H1 (cell line): ENCODE data around the gene GJA8.

Experiments used
- ATF3 ChIP-seq: IDR thresholded peaks from 2 replicates; pipeline ENCODE4 v1.6.1; 2011; ENCODE audit warnings: low read depth, mild to moderate bottlenecking, low read length; ENCODE audit not compliant: insufficient read depth
- CBX5 ChIP-seq: fragments of 300-800, 300-1000 bp; sonication (generic); IDR thresholded peaks from 2 replicates; pipeline ENCODE4 v1.7.1; 2016; ENCODE audit warnings: antibody characterized with exemption, low read length, low read depth
- GTF2F1 ChIP-seq: IDR thresholded peaks from 2 replicates; pipeline ENCODE4 v1.6.1; 2012; ENCODE audit warnings: low read depth, low read length, improper control_type of control experiment, borderline replicate concordance
- NRF1 ChIP-seq: IDR thresholded peaks from 2 replicates; pipeline ENCODE4 v1.6.1; 2011; ENCODE audit warnings: mild to moderate bottlenecking, low read depth, low read length, improper control_type of control experiment
- POLR2A ChIP-seq, 2 experiments: IDR thresholded peaks; 1 replicate in 1 of 2; 2 replicates in 1 of 2; pipeline ENCODE4 v1.6.1; 2011; ENCODE audit warnings: low read depth in 2 of 2, low read length in 2 of 2, mild to moderate bottlenecking in 2 of 2; ENCODE audit errors: control extremely low read depth in 1 of 2
- RBBP5 ChIP-seq: IDR thresholded peaks from 2 replicates; pipeline ENCODE4 v1.7.1; 2012; ENCODE audit warnings: low read depth, mild to moderate bottlenecking, inconsistent platforms, low read length, moderate library complexity, borderline replicate concordance
- RXRA ChIP-seq: IDR thresholded peaks from 2 replicates; pipeline ENCODE4 v1.6.1; 2011; ENCODE audit warnings: low read depth, mild to moderate bottlenecking, low read length, moderate library complexity; ENCODE audit not compliant: insufficient read depth
- SIX5 ChIP-seq: IDR thresholded peaks from 2 replicates; pipeline ENCODE4 v1.6.1; 2011; ENCODE audit warnings: mild to moderate bottlenecking, low read depth, low read length
- SP2 ChIP-seq: IDR thresholded peaks from 2 replicates; pipeline ENCODE4 v1.6.1; 2012; ENCODE audit warnings: mild to moderate bottlenecking, low read length, inconsistent platforms
- YY1 ChIP-seq: IDR thresholded peaks from 2 replicates; pipeline ENCODE4 v1.6.1; 2011; ENCODE audit warnings: low read depth, mild to moderate bottlenecking, low read length
- TF ChIP-seq, protein P1 (sequence below), 3 experiments: IDR thresholded peaks; 1 replicate in 2 of 3; 2 replicates in 1 of 3; pipeline versions ENCODE4 v1.5.1 to v1.6.1; 2011; ENCODE audit warnings: low read length in 3 of 3, mild to moderate bottlenecking in 3 of 3, inconsistent platforms in 2 of 3, low read depth in 1 of 3, moderate library complexity in 1 of 3; ENCODE audit not compliant: insufficient read depth in 1 of 3; ENCODE audit errors: control extremely low read depth in 1 of 3
- TF ChIP-seq, protein P2 (sequence below): IDR thresholded peaks from 2 replicates; pipeline ENCODE4 v1.6.1; 2012; ENCODE audit warnings: inconsistent platforms

DNA sequence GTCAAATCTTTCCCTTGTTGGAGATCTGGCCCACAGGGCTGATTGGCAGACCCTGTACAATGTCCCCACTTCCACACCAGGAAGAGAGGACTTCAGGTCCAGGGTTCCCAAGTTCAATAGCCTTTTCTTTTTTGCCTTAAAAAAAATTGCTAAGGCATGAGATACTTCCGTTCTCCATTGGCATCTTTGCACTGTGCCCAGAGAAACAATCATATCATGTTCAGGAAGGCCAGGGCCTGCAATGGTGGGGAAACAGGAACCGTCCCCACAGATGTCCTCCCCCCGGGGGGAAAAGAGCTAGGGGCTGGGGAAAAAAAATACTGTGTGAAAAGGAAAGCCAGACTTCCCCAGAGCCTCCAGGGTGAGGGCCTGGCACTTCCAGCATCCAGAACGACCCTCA lies 24.6 kb upstream of the GJA8 start:
- no peak for TF ChIP-seq POLR2A (IDR thresholded peaks at IDR 0.05; ENCODE audit: control extremely low read depth in 1 of 2, low read depth in 2 of 2, low read length in 2 of 2)
- TF ChIP-seq ATF3 = no peak
- TF ChIP-seq SP2 = no peak
- no peak for TF ChIP-seq YY1
- no peak for TF ChIP-seq NRF1
- no peak for TF ChIP-seq RBBP5
- TF ChIP-seq, protein P1, sequence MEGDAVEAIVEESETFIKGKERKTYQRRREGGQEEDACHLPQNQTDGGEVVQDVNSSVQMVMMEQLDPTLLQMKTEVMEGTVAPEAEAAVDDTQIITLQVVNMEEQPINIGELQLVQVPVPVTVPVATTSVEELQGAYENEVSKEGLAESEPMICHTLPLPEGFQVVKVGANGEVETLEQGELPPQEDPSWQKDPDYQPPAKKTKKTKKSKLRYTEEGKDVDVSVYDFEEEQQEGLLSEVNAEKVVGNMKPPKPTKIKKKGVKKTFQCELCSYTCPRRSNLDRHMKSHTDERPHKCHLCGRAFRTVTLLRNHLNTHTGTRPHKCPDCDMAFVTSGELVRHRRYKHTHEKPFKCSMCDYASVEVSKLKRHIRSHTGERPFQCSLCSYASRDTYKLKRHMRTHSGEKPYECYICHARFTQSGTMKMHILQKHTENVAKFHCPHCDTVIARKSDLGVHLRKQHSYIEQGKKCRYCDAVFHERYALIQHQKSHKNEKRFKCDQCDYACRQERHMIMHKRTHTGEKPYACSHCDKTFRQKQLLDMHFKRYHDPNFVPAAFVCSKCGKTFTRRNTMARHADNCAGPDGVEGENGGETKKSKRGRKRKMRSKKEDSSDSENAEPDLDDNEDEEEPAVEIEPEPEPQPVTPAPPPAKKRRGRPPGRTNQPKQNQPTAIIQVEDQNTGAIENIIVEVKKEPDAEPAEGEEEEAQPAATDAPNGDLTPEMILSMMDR (IDR thresholded peaks at IDR 0.05; ENCODE audit: control extremely low read depth in 1 of 3, insufficient read depth in 1 of 3, low read depth in 1 of 3, low read length in 3 of 3) = no peak
- TF ChIP-seq GTF2F1 = no peak
- no peak for TF ChIP-seq SIX5
- TF ChIP-seq RXRA = no peak
- TF ChIP-seq CBX5 = no peak
- TF ChIP-seq, protein P2, sequence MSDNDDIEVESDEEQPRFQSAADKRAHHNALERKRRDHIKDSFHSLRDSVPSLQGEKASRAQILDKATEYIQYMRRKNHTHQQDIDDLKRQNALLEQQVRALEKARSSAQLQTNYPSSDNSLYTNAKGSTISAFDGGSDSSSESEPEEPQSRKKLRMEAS = no peak
